Progenitor cell of endocrine pancreas (in vitro differentiated cells): Measurements from ENCODE around the gene PREB. TPM values are rescaled to one million over a fixed set of nuclear protein-coding genes. Genes with fewer than 3 reads are reported as not detected.
A peak's percentile ranks its signal among the peaks of the same experiment; 100 is the strongest.
"Not testable (repeated sequence)": the region's sequence is repeated elsewhere in the genome, so short reads cannot be mapped to it uniquely, and the experiment has no call there.

ENCODE experiments used
- DNase-seq: peaks from one replicate; pipeline ENCODE4 v3.0.0; 2021; ENCODE audit warnings: low spot score; ENCODE audit not compliant: unreplicated experiment
- H3K27ac Mint-ChIP-seq: 2 replicates; pipeline ENCODE4 v1.8.0; 2021; ENCODE audit warnings: mild to moderate bottlenecking, moderate library complexity, mixed read lengths
- H3K27me3 Mint-ChIP-seq: 2 replicates; pipeline ENCODE4 v1.8.0; 2021; ENCODE audit warnings: mixed read lengths
- H3K36me3 Mint-ChIP-seq: 2 replicates; pipeline ENCODE4 v1.8.0; 2022; ENCODE audit warnings: mixed read lengths; ENCODE audit not compliant: insufficient read depth
- H3K4me1 Mint-ChIP-seq: 2 replicates; pipeline ENCODE4 v1.8.0; 2021; ENCODE audit warnings: low read depth, mixed read lengths
- H3K4me3 Mint-ChIP-seq: 2 replicates; pipeline ENCODE4 v1.8.0; 2021; ENCODE audit warnings: low read depth, mild to moderate bottlenecking, moderate library complexity, mixed read lengths
- H3K9me3 Mint-ChIP-seq: 2 replicates; pipeline ENCODE4 v1.8.0; 2021; ENCODE audit warnings: low read depth, mixed read lengths
- total RNA-seq: library from RNA; stranded (reverse); gene quantifications from 2 replicates; pipeline ENCODE4 v1.2.1, GENCODE V29; 2021
- TF ChIP-seq, protein P1 (sequence below): fragments of 200-600 bp; sonication (generic); IDR thresholded peaks from one replicate; pipeline ENCODE4 v1.5.0; 2021; ENCODE audit warnings: antibody characterized with exemption, mild to moderate bottlenecking; ENCODE audit not compliant: unreplicated experiment

The PREB gene
- total RNA-seq, 1 donor from 2014 or later: 46.9 TPM

DNA sequence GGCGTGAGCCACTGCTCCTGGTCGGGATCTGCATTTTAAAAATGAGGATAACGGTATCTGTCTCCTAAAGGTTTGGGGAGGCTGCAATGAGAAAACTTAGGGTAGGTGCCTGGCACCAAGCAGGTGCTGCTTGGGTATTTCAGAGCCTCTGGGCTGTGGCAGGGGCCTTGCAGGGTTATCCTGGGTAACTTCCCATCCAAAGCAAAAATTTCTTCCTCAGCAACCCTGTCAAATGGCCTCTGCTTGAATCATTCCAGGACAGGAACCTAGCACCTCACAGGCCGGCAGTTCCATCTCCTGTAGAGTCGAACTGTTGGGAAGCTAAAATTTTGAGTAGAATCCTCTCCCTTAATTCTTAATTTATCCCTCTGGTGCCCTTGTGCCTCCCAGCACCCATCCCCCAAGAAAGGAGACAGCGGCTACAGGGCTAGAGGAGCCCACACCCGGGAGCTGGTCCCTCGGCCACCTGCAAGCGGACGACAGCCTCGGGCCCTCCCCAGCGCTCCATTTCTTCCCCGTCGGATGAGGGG, 16.4 kb downstream of the PREB start:
- TF ChIP-seq, protein P1, sequence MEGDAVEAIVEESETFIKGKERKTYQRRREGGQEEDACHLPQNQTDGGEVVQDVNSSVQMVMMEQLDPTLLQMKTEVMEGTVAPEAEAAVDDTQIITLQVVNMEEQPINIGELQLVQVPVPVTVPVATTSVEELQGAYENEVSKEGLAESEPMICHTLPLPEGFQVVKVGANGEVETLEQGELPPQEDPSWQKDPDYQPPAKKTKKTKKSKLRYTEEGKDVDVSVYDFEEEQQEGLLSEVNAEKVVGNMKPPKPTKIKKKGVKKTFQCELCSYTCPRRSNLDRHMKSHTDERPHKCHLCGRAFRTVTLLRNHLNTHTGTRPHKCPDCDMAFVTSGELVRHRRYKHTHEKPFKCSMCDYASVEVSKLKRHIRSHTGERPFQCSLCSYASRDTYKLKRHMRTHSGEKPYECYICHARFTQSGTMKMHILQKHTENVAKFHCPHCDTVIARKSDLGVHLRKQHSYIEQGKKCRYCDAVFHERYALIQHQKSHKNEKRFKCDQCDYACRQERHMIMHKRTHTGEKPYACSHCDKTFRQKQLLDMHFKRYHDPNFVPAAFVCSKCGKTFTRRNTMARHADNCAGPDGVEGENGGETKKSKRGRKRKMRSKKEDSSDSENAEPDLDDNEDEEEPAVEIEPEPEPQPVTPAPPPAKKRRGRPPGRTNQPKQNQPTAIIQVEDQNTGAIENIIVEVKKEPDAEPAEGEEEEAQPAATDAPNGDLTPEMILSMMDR: no peak
- no peak overlapping the region for H3K27ac Mint-ChIP-seq
- peaks cover 70% of the 10 kb centered on the region for H3K27me3 Mint-ChIP-seq
- no peaks in the 10 kb centered on the region for H3K36me3 Mint-ChIP-seq
- peaks cover 4% of the 10 kb centered on the region for H3K4me1 Mint-ChIP-seq
- DNase-seq: no peak
- H3K9me3 Mint-ChIP-seq: no peaks in the 10 kb centered on the region
- peak overlapping the region; percentile 32 for H3K4me3 Mint-ChIP-seq

DNA sequence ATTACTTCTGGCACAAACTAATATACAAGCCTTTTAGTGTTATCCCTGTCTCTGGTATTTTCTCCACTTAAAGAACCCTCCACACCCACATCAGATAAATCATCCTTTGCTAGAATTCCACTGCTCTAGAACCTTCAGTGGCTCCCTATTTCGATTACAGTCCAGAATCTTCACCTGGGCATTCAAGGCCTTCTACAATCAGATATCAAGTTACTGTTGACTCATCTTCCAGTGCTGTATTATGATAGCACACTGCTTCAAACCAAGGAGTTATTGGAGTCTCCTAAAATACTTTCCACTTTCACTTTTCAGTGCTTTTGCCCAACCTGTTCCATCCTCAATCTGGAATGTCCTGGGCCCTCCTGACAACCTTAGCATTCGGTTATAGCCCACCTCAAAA, 18.9 kb downstream of the PREB start:
- DNase-seq: no peak
- no peaks in the 10 kb centered on the region for H3K36me3 Mint-ChIP-seq
- TF ChIP-seq, protein P1: no peak
- no peak overlapping the region for H3K27ac Mint-ChIP-seq
- H3K27me3 Mint-ChIP-seq: peaks cover 47% of the 10 kb centered on the region
- H3K9me3 Mint-ChIP-seq: no peaks in the 10 kb centered on the region
- no peak overlapping the region for H3K4me3 Mint-ChIP-seq
- H3K4me1 Mint-ChIP-seq: peaks cover 3% of the 10 kb centered on the region

DNA sequence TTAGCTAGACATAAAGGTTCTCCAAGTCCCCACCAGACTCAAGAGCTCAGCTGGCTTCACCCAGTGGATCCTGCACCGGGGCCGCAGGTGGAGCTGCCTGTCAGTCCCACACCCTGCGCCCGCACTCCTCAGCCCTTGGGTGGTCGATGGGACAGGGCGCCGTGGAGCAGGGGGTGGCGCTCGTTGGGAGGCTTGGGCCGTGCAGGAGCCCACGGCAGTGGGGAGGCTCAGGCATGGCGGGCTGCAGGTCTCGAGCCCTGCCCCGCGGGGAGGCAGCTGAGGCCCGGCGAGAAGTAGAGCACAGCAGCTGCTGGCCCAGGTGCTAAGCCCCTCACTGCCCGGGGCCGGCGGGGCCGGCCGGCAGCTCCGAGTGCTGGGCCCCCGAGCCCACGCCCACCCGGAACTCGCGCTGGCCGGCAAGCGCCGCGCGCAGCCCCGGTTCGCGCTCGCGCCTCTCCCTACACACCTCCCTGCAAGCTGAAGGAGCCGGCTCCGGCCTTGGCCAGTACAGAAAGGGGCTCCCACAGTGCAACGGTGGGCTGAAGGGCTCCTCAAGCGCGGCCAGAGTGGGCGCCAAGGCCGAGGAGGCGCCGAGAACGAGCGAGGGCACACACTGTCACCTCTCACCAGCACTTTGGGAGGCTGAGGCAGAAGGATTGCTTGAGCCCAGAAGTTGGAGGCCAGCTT, 22.9 kb downstream of the PREB start:
- not testable (repeated sequence) for H3K9me3 Mint-ChIP-seq, DNase-seq, H3K4me1 Mint-ChIP-seq, H3K27ac Mint-ChIP-seq, H3K4me3 Mint-ChIP-seq, H3K36me3 Mint-ChIP-seq
- H3K27me3 Mint-ChIP-seq: peaks cover 15% of the 10 kb centered on the region

DNA sequence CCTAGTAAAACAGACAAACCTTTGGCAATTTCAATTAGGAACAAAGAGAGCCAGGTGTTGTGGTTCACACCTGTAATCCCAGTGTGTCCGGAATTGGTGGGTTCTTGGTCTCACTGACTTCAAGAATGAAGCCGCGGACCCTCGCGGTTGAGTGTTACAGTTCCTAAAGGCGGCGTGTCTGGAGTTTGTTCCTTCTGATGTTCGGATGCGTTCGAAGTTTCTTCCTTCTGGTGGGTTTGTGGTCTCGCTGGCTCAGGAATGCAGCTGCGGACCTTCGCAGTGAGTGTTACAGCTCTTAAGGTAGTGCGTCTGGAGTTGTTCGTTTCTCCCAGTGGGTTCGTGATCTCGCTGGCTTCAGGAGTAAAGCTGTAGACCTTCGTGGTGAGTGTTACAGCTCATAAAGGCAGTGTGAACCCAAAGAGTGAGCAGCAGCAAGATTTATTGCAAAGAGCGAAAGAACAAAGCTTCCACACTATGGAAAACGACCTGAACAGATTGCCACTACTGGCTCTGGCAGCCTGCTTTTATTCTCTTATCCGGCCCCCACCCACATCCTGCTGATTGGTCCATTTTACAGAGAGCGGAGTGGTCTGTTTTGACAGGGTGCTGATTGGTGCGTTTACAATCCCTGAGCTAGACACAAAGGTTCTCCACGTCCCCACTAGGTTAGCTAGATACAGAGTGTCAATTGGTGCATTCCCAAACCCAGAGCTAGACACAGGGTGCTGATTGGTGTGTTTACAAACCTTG, 23.7 kb downstream of the PREB start:
- DNase-seq, H3K4me1 Mint-ChIP-seq, H3K9me3 Mint-ChIP-seq, H3K4me3 Mint-ChIP-seq, H3K27ac Mint-ChIP-seq, H3K36me3 Mint-ChIP-seq: not testable (repeated sequence)
- peaks cover 19% of the 10 kb centered on the region for H3K27me3 Mint-ChIP-seq

DNA sequence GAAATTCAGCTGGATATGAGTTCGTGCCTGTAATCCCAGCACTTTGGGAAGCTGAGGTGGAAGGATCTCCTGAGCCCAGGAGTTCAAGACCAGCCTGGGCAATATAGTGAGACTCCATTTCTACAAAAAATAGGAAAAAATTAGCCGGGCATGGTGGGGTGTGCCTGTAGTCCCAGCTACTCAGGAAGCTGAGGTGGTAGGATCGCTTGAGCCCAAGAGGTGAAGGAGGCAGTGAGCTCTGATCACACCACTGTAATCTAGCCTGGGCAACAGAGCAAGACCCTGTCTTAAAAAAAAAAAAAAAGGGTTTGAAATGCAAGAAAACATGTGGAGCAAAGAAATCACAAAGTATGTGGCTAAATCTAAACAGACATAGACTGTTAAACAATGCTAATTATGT, 25.4 kb downstream of the PREB start:
- H3K36me3 Mint-ChIP-seq: no peaks in the 10 kb centered on the region
- H3K27me3 Mint-ChIP-seq: peaks cover 14% of the 10 kb centered on the region
- no peak for DNase-seq
- no peaks in the 10 kb centered on the region for H3K9me3 Mint-ChIP-seq
- H3K27ac Mint-ChIP-seq: no peak overlapping the region
- no peaks in the 10 kb centered on the region for H3K4me1 Mint-ChIP-seq
- TF ChIP-seq, protein P1: no peak
- H3K4me3 Mint-ChIP-seq: no peak overlapping the region

DNA sequence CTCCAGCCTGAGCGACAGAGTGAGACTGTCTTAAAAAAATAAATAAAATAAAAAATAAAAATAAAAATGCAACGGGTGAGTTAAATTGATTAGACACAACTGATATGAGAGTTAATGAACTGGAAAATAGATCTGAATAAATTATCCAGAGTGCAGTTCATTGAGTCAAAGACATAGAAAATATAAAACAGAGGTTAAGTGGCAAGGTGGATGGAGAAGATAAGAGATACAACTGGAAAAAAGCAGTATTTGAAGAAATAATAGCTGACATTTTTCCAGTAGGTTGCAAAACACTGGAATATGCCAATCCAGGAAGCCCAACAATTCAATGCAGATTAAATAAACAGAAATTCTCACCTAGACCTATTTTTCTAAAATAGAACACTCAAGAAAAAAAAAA, 26.2 kb downstream of the PREB start:
- TF ChIP-seq, protein P1: no peak
- Mint-ChIP-seq H3K36me3 (no peaks in the 10 kb centered on the region), H3K4me3 (no peak overlapping the region), H3K27me3 (peaks cover 16% of the 10 kb centered on the region), H3K9me3 (no peaks in the 10 kb centered on the region), H3K4me1 (no peaks in the 10 kb centered on the region), H3K27ac (no peak overlapping the region)
- DNase-seq: no peak
